ENCODE results near the gene PRR5.

Gene PRR5

DNA sequence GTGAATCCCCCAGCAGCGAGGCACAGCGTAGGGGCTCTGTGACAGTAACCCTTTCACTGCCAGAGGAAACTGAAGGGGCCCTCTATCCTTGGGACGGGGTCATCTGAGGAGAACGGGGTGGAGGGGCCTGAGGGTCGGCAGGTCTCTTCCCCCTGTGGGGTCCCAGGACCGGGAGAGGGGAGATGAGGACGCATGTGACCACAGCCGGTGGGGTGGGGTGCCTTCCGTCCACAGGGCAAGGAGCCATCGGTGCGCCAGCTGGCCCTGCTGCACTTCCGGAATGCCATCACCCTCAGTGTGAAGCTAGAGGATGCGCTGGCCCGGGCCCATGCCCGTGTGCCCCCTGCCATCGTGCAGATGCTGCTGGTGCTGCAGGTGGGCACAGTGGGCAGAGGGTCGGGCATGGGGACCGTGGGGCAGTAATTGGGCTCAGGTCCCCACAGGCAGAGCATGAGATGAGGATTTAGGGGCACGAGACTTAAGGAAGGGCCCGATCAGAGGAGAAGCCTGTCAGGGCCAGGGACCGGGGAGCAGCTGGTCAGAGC, 30.1 kb downstream of the PRR5 start:
- no peak for DNase-seq (ENCODE audit: low read depth)
- no peak for TF ChIP-seq MYC (IDR thresholded peaks at IDR 0.05; ENCODE audit: low read depth, low read length)
- no peak overlapping the region for H3K4me3 ChIP-seq (ENCODE audit: low read depth, low read length)

DNA sequence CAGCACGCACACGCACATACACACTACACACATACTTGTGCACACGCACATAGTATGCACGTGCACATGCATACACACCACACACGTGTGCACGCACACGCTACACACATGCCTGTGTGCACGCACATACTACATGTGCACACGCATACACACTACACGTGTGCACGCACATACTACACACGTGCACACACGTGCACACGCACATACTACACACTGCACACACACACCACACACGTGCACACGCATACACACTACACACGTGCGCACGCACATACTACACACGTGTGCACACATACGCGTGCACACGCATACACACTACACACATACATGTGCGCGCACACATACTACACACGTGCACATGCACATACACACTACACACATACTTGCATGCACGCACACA, 30.7 kb downstream of the PRR5 start:
- H3K4me3 ChIP-seq (ENCODE audit: low read depth, low read length), result no peak overlapping the region
- no peak for DNase-seq (ENCODE audit: low read depth)
- TF ChIP-seq, protein P1, sequence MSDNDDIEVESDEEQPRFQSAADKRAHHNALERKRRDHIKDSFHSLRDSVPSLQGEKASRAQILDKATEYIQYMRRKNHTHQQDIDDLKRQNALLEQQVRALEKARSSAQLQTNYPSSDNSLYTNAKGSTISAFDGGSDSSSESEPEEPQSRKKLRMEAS (IDR thresholded peaks at IDR 0.05; ENCODE audit: low read depth, low read length), result no peak
- TF ChIP-seq MYC (IDR thresholded peaks at IDR 0.05; ENCODE audit: low read depth, low read length) (no peak), POLR2A (IDR thresholded peaks at IDR 0.05; ENCODE audit: extremely low read depth, insufficient read length) (no peak)
- TF ChIP-seq, protein P2, sequence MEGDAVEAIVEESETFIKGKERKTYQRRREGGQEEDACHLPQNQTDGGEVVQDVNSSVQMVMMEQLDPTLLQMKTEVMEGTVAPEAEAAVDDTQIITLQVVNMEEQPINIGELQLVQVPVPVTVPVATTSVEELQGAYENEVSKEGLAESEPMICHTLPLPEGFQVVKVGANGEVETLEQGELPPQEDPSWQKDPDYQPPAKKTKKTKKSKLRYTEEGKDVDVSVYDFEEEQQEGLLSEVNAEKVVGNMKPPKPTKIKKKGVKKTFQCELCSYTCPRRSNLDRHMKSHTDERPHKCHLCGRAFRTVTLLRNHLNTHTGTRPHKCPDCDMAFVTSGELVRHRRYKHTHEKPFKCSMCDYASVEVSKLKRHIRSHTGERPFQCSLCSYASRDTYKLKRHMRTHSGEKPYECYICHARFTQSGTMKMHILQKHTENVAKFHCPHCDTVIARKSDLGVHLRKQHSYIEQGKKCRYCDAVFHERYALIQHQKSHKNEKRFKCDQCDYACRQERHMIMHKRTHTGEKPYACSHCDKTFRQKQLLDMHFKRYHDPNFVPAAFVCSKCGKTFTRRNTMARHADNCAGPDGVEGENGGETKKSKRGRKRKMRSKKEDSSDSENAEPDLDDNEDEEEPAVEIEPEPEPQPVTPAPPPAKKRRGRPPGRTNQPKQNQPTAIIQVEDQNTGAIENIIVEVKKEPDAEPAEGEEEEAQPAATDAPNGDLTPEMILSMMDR (IDR thresholded peaks at IDR 0.05; ENCODE audit: low read depth, low read length), result no peak

DNA sequence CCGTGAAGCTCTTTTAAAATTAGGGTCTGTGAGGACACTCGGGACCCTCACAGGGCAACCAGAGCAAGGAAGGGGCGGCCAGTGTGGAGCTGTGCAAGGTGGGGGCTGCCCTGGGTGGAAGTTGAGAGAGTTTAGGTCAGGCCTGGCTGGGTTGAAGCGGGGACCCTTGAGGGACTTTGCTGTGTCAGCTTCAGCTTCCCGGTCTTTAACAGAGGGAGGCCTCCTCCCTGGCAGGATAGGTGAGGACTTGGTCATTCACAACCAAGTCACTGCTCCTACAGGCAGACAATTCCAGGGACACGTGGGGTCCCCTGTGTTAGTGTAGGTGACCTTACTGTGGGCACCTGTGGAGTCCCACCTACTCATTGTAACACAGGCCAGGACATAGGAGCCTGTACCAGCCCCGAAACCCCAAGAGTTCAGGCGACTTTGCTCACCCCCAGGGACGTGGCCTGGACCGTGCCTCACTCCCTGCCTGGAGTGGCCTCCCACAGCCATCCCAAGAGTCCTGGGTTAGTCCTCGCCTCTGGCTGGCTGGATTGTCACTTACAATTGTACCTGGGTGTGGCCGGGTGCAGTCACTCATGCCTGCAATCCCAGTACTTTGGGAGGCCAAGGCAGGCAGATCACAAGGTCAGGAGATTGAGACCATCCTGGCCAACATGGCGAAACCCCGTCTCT, 31.6 kb downstream of the PRR5 start:
- TF ChIP-seq, protein P1 (IDR thresholded peaks at IDR 0.05; ENCODE audit: low read depth, low read length), result no peak
- TF ChIP-seq, protein P2 (IDR thresholded peaks at IDR 0.05; ENCODE audit: low read depth, low read length), result no peak
- TF ChIP-seq POLR2A (IDR thresholded peaks at IDR 0.05; ENCODE audit: extremely low read depth, insufficient read length), result no peak
- TF ChIP-seq MYC (IDR thresholded peaks at IDR 0.05; ENCODE audit: low read depth, low read length), result no peak
- no peak overlapping the region for H3K4me3 ChIP-seq (ENCODE audit: low read depth, low read length)
- no peak for DNase-seq (ENCODE audit: low read depth)

DNA sequence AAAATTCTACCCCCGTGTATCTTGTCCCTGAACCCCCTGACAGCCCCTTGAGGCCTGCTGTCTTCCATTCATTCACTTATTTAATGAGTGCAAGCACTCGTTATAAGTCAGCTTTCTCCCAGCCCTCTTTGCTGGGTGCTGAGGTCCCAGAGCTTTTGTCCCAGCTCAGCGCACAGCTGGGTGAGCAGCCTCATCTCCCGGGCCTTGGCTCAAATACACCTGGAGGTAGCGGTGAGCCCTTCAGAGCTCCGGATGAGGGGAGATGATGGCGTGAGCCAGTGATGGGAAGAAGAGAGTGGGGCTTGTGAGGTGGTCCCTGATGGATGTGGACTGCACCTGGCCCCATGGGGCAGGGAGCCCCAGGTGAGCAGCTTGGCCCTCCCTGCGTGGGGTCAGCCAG, 32.3 kb downstream of the PRR5 start:
- H3K4me3 ChIP-seq (ENCODE audit: low read depth, low read length), result no peak overlapping the region
- no peak for DNase-seq (ENCODE audit: low read depth)
- no peak for TF ChIP-seq POLR2A (IDR thresholded peaks at IDR 0.05; ENCODE audit: extremely low read depth, insufficient read length)
- no peak for TF ChIP-seq MYC (IDR thresholded peaks at IDR 0.05; ENCODE audit: low read depth, low read length)
- TF ChIP-seq, protein P1 (IDR thresholded peaks at IDR 0.05; ENCODE audit: low read depth, low read length), result no peak
- TF ChIP-seq, protein P2 (IDR thresholded peaks at IDR 0.05; ENCODE audit: low read depth, low read length), result no peak

DNA sequence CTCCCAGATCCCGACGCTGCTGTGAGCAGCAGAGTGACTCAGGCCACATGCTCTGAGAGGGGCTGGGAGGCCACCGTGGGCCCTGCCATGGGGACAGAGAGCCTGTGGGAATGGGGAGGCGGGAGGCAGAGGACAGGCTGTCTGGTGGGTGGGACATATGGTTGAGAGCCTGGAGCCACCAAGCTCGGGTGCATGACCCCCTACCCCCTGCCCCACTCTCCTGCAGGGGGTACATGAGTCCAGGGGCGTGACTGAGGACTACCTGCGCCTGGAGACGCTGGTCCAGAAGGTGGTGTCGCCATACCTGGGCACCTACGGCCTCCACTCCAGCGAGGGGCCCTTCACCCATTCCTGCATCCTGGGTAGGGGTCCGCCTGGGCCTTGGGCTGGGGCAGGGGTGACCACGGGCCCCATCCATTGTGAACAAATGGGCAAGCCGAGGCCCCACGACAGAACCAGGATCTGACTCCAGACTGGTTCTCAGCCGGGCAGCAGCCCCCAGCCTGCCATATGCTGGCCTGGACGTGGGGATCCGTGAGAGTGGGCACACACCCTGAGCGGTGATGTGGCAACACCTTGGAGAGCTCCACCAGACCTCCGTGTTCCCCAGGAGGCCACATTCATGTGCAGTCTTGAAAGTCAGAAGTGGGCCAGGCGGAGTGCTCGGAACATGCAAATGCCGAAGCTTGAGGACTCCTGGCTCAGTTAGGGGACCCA, 33.0 kb downstream of the PRR5 start:
- DNase-seq (ENCODE audit: low read depth), result no peak
- TF ChIP-seq POLR2A (IDR thresholded peaks at IDR 0.05; ENCODE audit: extremely low read depth, insufficient read length) (no peak), MYC (IDR thresholded peaks at IDR 0.05; ENCODE audit: low read depth, low read length) (no peak)
- TF ChIP-seq, protein P2 (IDR thresholded peaks at IDR 0.05; ENCODE audit: low read depth, low read length), result no peak
- TF ChIP-seq, protein P1 (IDR thresholded peaks at IDR 0.05; ENCODE audit: low read depth, low read length), result no peak
- no peak overlapping the region for H3K4me3 ChIP-seq (ENCODE audit: low read depth, low read length)
